GM12872 (cell line): ENCODE measurements around the gene RPS21.

Experiments
- TF ChIP-seq, protein P1 (sequence below): IDR thresholded peaks from 3 replicates; pipeline ENCODE4 v1.5.1; 2011; ENCODE audit warnings: low read depth, mild to moderate bottlenecking, low read length, moderate library complexity; ENCODE audit not compliant: insufficient read depth

RPS21 gene

DNA sequence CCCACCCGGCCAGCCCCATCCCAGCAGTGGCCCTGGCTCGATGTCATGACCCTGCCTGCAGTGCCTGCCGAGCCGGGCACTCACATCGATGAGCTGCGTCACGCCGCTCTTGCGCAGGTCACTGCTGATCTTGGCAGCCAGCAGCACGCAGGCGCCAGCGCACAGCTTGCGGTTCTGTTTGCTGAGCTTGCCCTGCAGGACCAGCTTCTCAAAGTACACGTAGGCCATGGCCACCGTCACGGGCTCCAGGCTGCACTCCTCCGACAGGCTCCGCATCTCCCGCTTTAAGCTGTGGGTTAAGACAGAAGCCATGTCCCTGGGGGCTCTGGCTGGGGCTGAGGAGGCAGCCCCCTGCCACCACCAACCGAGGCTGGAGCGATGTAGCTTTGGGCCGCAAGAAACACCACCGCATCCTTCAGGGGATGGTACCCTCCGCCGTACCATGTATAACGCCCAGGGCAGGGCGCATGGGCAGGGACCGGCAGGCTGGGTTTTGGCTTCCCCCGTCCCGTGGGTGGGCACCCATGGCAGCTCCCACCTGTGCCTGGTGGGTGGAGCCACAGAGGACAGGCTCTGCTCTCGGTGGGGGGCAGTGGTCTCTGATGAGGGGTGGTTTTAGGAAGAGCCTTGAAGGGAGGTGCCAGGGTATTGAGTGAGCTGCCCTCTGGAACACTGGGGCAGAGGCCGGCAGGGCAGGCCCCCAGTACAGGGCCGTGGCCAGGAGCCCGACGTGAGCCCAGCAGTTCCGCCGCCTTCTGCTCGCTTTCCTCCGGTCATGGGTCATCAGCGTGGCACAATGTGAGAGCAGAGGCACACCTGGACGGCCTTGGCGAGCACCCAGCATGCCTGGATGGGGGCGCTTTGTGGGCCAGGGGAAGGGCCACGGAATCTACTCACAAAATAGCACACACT lies 4.5 kb downstream of the RPS21 start:
- TF ChIP-seq, protein P1, sequence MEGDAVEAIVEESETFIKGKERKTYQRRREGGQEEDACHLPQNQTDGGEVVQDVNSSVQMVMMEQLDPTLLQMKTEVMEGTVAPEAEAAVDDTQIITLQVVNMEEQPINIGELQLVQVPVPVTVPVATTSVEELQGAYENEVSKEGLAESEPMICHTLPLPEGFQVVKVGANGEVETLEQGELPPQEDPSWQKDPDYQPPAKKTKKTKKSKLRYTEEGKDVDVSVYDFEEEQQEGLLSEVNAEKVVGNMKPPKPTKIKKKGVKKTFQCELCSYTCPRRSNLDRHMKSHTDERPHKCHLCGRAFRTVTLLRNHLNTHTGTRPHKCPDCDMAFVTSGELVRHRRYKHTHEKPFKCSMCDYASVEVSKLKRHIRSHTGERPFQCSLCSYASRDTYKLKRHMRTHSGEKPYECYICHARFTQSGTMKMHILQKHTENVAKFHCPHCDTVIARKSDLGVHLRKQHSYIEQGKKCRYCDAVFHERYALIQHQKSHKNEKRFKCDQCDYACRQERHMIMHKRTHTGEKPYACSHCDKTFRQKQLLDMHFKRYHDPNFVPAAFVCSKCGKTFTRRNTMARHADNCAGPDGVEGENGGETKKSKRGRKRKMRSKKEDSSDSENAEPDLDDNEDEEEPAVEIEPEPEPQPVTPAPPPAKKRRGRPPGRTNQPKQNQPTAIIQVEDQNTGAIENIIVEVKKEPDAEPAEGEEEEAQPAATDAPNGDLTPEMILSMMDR, result no peak

DNA sequence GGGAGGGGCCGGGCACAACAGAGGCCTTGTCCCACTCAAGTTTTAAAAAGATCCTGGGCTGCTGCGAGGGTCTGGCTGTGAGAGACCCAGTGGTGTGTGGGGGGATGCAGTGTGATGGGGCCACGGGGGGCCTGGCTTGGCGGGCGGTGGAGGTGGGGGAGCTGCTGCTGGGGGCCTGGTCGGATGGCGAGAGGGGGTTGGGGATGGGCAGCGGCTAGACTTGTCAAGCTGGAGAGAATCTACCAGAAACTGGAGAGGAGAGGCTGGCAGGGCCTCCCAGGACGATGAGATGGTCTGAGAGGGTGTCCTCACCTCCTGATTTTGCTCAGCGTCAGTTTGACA lies 5.1 kb downstream of the RPS21 start:
- TF ChIP-seq, protein P1, result no peak

DNA sequence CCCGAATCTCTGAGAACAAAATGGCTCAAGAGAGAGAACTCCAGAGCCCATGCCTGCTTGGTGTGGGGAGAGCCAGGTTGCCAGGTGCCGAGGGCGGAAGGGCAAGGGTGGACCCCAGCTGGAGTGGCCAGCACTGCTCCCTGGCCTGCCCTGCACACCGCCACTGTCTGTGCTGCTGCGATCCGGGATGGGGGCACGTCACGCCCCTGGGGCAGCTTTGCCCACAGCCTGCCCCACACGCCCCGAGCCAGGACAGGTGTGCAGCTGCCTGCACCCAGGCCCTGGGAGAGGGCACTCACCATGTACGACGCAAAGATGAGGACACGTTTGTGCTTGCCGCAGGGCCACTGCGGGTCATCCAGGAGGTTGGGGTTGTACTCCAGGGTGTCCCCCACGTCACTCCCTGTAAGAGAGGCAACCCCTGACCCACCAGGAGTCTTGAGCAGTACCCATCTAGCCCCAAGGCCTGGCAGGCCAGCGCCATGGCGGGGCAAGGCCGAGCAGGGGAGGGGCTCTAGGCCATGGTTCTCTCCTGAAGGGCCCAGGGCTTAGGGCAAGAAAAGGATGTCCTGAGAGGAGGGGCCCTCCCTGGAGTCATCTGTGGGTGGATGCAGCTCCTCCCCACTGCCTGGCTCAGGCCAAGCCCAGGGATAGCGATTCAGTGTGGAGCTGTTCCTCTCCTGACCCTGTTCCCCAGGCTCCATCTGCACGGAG lies 5.9 kb downstream of the RPS21 start:
- TF ChIP-seq, protein P1, result no peak

DNA sequence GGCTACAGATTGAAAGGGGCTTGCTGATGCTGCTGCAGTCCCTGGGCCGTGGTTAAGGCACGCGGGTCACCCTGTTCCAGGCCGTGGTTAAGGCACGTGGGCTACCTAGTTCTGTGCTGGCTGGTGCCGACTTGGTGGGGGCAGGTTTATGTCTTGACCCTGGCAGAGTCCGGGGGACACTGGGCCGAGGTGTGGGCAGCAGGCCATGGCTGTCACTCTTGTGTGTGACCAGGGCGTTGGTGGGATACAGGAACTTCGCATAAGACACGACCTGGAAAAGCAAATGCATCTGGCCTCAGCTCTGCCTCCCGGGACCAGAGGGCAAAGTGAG lies 6.4 kb downstream of the RPS21 start:
- TF ChIP-seq, protein P1, result no peak

DNA sequence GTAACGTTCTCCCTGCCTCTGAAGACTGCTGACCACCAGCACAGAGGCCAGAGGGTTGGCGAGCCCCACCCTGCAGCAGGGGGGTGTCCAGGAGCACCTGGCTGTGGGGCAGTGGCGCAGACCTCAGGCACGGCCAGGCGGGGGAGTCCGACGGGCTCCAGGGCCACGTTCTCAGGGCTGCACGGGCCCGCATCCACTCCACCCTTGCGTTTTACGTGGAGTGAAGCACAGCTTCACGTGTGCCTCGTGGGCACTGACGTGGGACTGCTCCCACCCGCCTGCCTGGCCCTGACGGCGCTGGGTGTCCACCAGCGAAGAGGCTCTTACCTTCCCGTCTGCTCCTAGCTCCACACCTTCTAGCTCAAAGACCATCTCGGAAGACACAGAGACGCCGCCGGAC lies 6.9 kb downstream of the RPS21 start:
- TF ChIP-seq, protein P1, result no peak

DNA sequence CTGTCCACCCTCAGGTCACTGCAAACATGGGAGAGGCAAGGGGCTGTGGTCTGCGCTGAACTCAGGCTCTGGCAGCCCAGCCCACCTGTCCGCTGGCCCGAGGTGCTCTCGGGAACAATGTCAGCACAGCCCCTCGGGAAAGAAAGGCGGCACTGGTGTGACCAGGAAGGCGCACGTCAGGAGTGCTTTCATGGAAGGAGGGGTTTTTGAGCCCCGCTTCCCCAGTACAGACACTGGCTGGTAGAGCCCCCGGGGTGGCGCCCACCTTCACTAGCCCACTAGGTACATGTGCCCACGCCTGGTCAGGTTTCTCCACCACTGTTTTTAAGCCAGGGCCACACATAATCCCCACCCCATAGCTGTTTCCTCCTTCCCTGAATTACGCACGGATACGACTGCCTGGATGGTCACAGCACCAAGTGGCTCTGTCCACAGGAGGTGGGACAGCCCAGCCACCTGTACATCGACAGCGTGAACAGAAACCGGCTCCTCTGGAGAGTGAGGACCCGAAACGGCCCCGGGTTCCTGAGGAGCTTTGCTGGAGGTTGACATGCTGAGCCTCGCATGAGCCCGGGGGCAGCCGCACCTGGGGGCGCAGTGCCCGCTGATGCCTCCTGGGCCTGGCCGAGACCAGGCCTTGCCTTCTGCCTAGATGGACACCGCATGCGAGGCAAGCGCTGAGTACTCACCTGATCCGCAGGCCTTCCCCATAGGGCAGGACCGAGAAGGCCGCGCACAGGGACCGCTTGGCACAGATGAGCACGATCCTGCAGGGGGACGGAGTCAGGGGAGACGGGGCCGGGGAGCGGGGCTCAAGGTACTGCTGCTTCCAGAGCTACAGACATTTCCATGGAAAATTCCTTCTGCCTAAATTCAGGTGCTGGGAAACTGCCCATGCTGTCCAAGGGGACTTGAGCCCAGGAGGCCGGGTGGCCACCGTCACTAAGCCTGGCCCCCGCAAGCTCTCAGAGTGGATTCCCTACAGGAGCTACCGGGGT lies 7.6 kb downstream of the RPS21 start:
- TF ChIP-seq, protein P1, result no peak
